ENCODE results near the gene C2CD2L. TPM values are rescaled to one million over a fixed set of nuclear protein-coding genes. Genes with fewer than 3 reads are reported as not detected.
A peak's percentile ranks its signal among the peaks of the same experiment; 100 is the strongest.

Gene C2CD2L
- total RNA-seq, 1 donor from 2014 or later = 24.6 TPM

DNA sequence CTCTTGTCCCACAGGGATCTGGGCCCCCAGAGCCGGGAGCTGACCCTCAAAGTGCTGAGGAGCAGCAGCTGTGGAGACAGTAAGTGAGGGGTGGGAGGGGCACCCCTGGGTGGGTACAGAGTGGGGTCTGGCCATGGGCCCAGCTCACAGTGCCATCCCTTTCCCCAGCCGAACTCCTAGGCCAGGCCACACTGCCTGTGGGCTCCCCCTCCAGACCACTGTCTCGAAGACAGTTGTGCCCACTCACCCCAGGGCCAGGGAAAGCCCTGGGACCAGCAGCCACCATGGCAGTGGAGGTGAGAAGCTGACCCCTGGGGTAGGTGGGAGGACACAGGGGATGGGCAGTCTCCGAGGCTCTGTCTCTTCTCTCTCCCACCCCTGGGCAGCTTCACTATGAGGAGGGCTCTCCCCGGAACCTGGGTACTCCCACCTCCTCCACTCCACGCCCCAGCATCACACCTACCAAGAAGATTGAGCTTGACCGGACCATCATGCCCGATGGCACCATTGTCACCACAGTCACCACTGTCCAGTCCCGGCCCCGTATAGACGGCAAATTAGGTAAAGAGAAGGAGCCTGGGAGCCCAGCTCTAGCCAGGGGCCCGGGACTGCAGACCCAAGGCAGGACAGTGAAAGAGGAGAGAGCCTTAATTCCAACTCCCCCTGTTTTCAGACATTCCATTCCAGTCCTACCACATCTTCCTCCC is 5.3 kb downstream of the C2CD2L start:
- Mint-ChIP-seq H3K27me3 (ENCODE audit: low read depth) (no peaks in the 10 kb centered on the region), H3K27ac (no peak overlapping the region), H3K9me3 (no peaks in the 10 kb centered on the region), H3K36me3 (ENCODE audit: low read depth) (peaks cover 63% of the 10 kb centered on the region), H3K4me3 (ENCODE audit: low read depth) (no peak overlapping the region), H3K4me1 (ENCODE audit: low read depth) (peaks cover 35% of the 10 kb centered on the region)
- DNase-seq (ENCODE audit: low spot score) = no peak
- intact Hi-C loops (cut with micrococcal nuclease) = no loop called here

DNA sequence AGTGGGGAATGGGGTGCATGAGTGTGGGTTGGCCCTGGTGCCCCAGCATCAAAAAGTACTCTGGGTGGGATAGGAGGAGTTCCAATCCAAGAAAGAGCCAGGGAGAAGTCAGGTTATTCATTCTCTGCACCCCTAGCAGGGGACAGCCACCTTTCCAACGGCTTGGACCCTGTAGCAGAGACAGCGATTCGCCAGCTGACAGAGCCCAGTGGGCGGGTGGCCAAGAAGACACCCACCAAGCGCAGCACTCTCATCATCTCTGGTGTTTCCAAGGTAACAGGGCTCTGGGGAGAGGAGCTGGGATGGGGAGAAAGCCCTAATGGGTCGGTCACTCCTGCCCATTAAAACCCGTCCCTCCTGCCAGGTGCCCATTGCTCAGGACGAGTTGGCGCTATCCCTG is 6.6 kb downstream of the C2CD2L start:
- H3K36me3 Mint-ChIP-seq (ENCODE audit: low read depth) = peaks cover 65% of the 10 kb centered on the region
- DNase-seq (ENCODE audit: low spot score) = no peak
- no peaks in the 10 kb centered on the region for H3K9me3 Mint-ChIP-seq
- intact Hi-C loops (cut with micrococcal nuclease) = no loop called here
- no peak overlapping the region for H3K4me3 Mint-ChIP-seq (ENCODE audit: low read depth)
- H3K27me3 Mint-ChIP-seq (ENCODE audit: low read depth) = no peaks in the 10 kb centered on the region
- H3K27ac Mint-ChIP-seq = no peak overlapping the region
- H3K4me1 Mint-ChIP-seq (ENCODE audit: low read depth) = peaks cover 29% of the 10 kb centered on the region

DNA sequence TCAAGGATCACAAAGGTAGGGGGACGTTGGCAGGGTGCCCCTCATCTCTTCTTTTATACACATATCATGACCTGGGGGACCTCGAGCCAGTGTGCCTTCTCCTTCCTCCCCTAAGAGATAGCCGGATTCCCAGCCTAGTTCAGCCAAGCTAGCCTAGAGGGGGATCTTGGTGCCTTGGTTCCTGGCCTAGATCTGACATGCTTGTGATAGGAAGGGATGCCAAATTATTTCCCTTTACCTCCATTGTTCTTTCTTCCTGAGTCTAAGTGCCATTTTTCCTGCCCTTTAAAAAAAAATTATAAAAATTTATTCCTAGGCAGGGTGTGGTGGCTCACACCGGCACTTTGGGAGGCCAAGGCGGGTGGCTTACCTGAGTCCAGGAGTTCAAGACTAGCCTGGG is 7.2 kb downstream of the C2CD2L start:
- Mint-ChIP-seq H3K27ac (no peak overlapping the region), H3K4me3 (ENCODE audit: low read depth) (no peak overlapping the region)
- DNase-seq (ENCODE audit: low spot score) = no peak

DNA sequence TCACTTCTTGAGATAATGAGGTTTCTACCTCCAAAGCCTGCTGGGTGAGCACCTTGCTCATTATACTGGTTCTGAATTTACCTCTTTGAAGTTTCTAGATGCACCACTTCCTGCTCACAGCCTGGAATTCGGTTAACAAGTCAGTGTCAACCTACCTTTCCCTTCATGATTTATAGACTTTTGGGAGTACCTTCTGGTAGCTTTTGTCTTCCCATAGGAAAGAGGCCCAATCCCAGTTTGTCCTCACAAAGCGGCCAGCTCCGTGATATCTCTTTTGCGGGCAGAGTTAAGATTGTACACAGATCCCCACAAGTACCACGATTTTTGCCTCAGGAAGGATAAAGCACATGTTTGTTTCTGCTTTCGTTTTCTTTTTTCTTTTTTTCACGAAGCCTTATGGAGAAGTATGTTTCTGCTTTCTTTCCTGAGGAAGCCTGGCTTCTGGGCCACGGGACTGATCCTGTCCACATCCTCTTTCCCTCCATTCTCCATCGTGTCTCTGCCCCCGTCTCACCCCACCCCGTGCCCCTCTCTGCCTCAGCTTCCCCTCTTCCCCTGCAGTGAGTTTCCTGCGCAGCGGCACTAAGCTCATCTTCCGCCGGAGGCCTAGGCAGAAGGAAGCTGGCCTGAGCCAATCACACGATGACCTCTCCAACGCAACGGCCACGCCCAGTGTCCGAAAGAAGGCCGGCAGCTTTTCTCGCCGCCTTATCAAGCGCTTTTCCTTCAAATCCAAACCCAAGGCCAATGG is 8.5 kb downstream of the C2CD2L start:
- Mint-ChIP-seq H3K4me1 (ENCODE audit: low read depth) (peaks cover 20% of the 10 kb centered on the region), H3K27ac (peak overlapping the region; percentile 92), H3K9me3 (no peaks in the 10 kb centered on the region), H3K36me3 (ENCODE audit: low read depth) (peaks cover 59% of the 10 kb centered on the region), H3K4me3 (ENCODE audit: low read depth) (peak overlapping the region; percentile 73), H3K27me3 (ENCODE audit: low read depth) (no peaks in the 10 kb centered on the region)
- no peak for DNase-seq (ENCODE audit: low spot score)
- intact Hi-C loops (cut with micrococcal nuclease) = loop anchor here (1.0 kb wide), 1 partner anchor 8 kb away; the partner anchor contains the start of gene C2CD2L

More for the DNA sequence above, 7.2 kb downstream of the C2CD2L start:
- peaks cover 65% of the 10 kb centered on the region for H3K36me3 Mint-ChIP-seq (ENCODE audit: low read depth)
- no peaks in the 10 kb centered on the region for H3K9me3 Mint-ChIP-seq
- intact Hi-C loops (cut with micrococcal nuclease) = no loop called here
- H3K4me1 Mint-ChIP-seq (ENCODE audit: low read depth) = peaks cover 23% of the 10 kb centered on the region
- H3K27me3 Mint-ChIP-seq (ENCODE audit: low read depth) = no peaks in the 10 kb centered on the region

DNA sequence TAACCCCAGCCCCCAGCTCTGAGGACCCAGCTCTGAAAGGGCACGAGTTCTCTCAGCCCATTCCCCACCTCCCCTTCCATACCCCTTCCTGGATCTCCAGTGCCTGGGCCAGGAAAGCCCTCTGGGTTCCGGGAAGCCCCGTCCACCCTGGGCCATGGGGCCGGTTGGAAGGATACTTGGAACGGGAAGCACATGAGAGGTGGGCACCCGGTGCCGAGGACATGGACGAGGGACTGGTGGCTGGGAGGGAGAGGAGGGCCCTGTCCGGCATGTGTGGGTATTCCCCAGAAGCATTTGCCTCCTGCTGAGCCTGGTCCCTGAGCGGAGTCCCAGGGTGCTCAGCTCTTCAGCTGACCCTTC is 9.1 kb downstream of the C2CD2L start:
- no peak for DNase-seq (ENCODE audit: low spot score)
- H3K4me1 Mint-ChIP-seq (ENCODE audit: low read depth) = peaks cover 24% of the 10 kb centered on the region
- no peaks in the 10 kb centered on the region for H3K9me3 Mint-ChIP-seq
- peak overlapping the region; percentile 73 for H3K4me3 Mint-ChIP-seq (ENCODE audit: low read depth)
- peak overlapping the region; percentile 92 for H3K27ac Mint-ChIP-seq
- intact Hi-C loops (cut with micrococcal nuclease) = no loop called here
- H3K27me3 Mint-ChIP-seq (ENCODE audit: low read depth) = no peaks in the 10 kb centered on the region
- H3K36me3 Mint-ChIP-seq (ENCODE audit: low read depth) = peaks cover 54% of the 10 kb centered on the region

DNA sequence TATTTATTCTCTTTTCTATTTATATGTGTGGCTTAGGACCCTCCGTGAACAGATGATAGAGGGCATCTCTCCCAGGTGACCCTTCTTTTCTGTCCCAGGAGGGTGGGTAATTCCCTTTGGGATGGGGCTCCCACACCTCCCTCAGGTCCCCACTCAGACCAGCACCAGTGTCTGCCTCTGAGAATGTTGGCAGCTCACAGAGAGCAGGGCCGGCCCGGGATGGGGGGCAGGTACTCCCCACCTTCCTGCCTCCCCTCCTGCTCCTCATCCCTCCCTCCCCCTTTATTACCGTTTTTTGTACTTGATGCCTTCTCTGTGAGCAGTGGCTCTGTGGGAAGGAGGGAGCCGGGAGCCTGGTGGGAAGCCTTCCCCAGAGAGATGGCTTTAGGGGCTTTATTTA is 9.5 kb downstream of the C2CD2L start:
- intact Hi-C loops (cut with micrococcal nuclease) = no loop called here
- DNase-seq (ENCODE audit: low spot score) = no peak
- H3K9me3 Mint-ChIP-seq = no peaks in the 10 kb centered on the region
- peaks cover 24% of the 10 kb centered on the region for H3K4me1 Mint-ChIP-seq (ENCODE audit: low read depth)
- H3K27ac Mint-ChIP-seq = peak overlapping the region; percentile 62
- H3K4me3 Mint-ChIP-seq (ENCODE audit: low read depth) = no peak overlapping the region
- H3K36me3 Mint-ChIP-seq (ENCODE audit: low read depth) = peaks cover 50% of the 10 kb centered on the region
- H3K27me3 Mint-ChIP-seq (ENCODE audit: low read depth) = no peaks in the 10 kb centered on the region

DNA sequence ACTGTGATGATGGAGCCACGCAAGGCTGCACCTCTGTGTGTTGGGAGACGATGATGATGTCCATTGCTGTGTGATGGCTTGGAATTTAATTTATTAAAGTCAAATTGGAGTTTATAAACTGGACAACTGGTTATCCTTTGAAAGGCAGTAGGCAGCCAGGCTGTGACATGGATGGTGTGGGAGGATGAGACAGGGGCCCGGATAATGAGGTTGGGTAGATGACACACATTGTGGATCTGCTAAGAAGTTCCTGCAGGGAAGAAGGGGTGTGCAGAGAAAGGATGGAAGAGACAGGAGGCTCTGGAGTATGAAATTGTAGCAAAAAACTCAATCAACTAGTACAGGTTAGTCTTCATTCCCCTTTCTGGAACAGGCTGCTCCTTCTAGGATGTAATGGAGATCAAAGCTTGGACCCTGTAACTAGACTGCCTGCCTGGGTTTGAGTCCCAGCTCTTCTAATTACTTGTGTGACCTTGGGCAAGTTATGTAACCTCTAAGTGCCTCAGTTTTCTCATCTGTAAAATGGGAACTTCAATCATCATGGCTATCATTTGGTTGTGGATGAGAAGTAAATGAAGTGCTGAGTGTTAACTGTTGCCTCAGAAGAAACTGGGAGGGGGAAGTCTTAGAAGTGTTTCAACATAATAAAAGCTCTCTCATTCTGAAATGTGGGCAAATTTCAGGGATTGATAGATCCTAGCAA is 10.0 kb downstream of the C2CD2L start:
- H3K27me3 Mint-ChIP-seq (ENCODE audit: low read depth) = no peaks in the 10 kb centered on the region
- peaks cover 46% of the 10 kb centered on the region for H3K36me3 Mint-ChIP-seq (ENCODE audit: low read depth)
- DNase-seq (ENCODE audit: low spot score) = no peak
- intact Hi-C loops (cut with micrococcal nuclease) = no loop called here
- no peak overlapping the region for H3K27ac Mint-ChIP-seq
- H3K4me3 Mint-ChIP-seq (ENCODE audit: low read depth) = no peak overlapping the region
- no peaks in the 10 kb centered on the region for H3K9me3 Mint-ChIP-seq
- H3K4me1 Mint-ChIP-seq (ENCODE audit: low read depth) = peaks cover 28% of the 10 kb centered on the region

DNA sequence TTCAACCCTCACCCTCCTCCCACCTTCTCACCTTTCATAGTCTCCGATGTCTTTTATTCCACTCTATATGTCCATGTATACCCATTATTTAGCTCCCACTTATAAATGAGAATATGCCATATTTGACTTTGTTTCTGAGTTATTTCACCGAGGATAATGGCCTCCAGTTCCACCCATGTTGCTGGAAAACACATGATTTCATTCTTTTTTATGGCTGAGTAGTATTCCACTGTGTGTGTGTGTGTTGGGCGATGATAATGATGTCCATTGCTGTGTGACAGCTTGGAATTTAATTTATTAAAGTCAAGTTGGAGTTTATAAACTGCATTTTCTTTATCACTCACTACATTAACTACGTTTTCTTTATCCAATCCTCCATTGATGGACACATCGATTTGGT is 11.1 kb downstream of the C2CD2L start:
- intact Hi-C loops (cut with micrococcal nuclease) = no loop called here
- Mint-ChIP-seq H3K4me1 (ENCODE audit: low read depth) (peaks cover 35% of the 10 kb centered on the region), H3K9me3 (no peaks in the 10 kb centered on the region)

DNA sequence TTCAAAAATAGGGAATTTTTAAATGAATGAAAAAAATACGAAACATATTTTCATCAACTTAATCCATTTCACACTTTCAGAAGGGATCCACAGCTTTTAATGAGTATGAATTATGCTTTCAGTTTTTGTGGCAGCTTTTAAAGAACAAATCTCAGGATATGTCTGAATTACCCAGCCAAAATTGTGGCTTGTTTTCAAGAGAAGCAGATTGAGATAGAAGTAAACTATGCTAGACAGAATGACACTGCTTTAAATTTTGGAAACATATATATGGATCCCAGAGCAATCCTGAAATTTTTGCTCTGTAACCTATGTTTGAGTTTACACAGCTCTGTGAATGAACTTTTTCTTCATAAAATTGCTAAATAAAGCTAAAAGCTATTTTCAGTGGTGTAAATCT is 11.8 kb downstream of the C2CD2L start:
- Mint-ChIP-seq H3K27me3 (ENCODE audit: low read depth) (no peaks in the 10 kb centered on the region), H3K9me3 (no peaks in the 10 kb centered on the region), H3K4me1 (ENCODE audit: low read depth) (peaks cover 34% of the 10 kb centered on the region), H3K36me3 (ENCODE audit: low read depth) (peaks cover 39% of the 10 kb centered on the region), H3K27ac (no peak overlapping the region), H3K4me3 (ENCODE audit: low read depth) (no peak overlapping the region)
- intact Hi-C loops (cut with micrococcal nuclease) = no loop called here
- no peak for DNase-seq (ENCODE audit: low spot score)

More for the DNA sequence above, 11.1 kb downstream of the C2CD2L start:
- Mint-ChIP-seq H3K4me3 (ENCODE audit: low read depth) (no peak overlapping the region), H3K27me3 (ENCODE audit: low read depth) (no peaks in the 10 kb centered on the region), H3K27ac (no peak overlapping the region), H3K36me3 (ENCODE audit: low read depth) (peaks cover 43% of the 10 kb centered on the region)
- no peak for DNase-seq (ENCODE audit: low spot score)

DNA sequence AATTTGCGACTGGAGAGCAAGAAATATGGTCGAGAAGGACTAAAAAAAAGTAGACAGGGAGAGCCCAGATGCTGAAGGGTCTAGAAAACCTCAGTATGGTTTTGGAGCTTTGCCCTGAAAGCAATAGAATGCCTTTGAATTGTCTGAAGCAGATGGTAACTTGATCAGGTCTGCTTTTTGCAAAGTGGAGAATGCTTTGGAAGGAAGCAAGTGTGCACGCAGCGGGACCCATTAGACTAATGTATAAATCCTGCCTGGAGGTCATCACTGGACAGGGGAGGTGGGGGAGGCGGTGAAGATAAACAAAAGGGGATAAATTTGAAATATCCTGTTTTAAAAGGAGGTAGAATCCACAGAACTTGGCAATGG is 13.5 kb downstream of the C2CD2L start:
- Mint-ChIP-seq H3K4me3 (ENCODE audit: low read depth) (peak overlapping the region; percentile 92), H3K9me3 (no peaks in the 10 kb centered on the region), H3K4me1 (ENCODE audit: low read depth) (peaks cover 27% of the 10 kb centered on the region), H3K27ac (peak overlapping the region; percentile 87), H3K27me3 (ENCODE audit: low read depth) (no peaks in the 10 kb centered on the region), H3K36me3 (ENCODE audit: low read depth) (peaks cover 35% of the 10 kb centered on the region)
- DNase-seq (ENCODE audit: low spot score) = no peak
- intact Hi-C loops (cut with micrococcal nuclease) = loop anchor here (1.0 to 2.0 kb wide), 3 partner anchors 13 to 35 kb away; partner anchors contain the start of gene C2CD2L

DNA sequence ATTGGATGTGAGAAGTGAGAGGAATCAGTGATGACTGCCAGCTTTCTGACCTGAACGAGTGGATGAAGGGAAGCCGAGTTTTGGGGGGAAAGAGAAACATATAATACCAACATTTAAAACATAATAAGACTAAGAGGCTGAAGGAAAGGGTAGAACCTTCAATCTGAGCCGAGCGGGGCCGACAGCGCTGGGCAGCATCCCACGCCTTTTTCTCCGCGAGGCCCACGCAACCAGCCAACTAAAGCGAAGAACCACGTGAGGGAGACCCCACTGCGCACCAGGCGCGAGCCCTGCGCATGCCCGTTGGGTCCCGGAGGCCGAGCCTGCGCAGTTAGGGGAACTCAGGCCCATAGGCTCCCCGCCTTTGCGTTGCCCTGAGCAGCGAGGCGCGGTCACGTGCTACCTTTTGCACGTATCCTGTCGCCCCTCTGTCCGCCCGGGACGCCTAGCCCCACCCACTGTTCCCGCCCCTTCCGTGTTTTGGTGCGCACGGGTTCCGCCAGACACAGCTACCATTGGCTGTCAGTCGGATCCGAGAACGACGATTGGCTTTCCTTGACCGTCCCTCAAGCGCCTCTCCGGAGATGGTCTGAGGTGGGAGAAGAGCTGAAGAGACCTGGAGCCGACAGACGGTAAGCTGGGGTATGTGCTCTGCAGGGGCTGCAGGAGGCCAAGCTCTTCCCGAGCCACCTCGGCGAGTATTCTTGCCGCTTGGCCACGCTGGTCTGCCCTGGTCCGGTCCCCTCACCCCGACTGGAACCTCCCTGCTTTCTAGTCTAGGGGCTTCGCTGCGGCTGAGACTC is 14.1 kb downstream of the C2CD2L start, which contains the start of gene HINFP:
Gene HINFP (plus strand): TSS at position 573 of the 803 bp plus-strand sequence. CDS start 5,365 bp downstream, outside the sequence.
- DNase-seq (ENCODE audit: low spot score) = peak; percentile 99
- intact Hi-C loops (cut with micrococcal nuclease) = loop anchor here (1.0 to 2.0 kb wide), 3 partner anchors 14 to 36 kb away; partner anchors contain the start of gene C2CD2L
- peaks cover 30% of the 10 kb centered on the region for H3K36me3 Mint-ChIP-seq (ENCODE audit: low read depth)
- no peaks in the 10 kb centered on the region for H3K27me3 Mint-ChIP-seq (ENCODE audit: low read depth)
- H3K4me3 Mint-ChIP-seq (ENCODE audit: low read depth) = peak within 1 kb of the TSS; percentile 92
- H3K27ac Mint-ChIP-seq = peak within 1 kb of the TSS; percentile 87
- H3K9me3 Mint-ChIP-seq = no peaks in the 10 kb centered on the region
- H3K4me1 Mint-ChIP-seq (ENCODE audit: low read depth) = peaks cover 22% of the 10 kb centered on the region

DNA sequence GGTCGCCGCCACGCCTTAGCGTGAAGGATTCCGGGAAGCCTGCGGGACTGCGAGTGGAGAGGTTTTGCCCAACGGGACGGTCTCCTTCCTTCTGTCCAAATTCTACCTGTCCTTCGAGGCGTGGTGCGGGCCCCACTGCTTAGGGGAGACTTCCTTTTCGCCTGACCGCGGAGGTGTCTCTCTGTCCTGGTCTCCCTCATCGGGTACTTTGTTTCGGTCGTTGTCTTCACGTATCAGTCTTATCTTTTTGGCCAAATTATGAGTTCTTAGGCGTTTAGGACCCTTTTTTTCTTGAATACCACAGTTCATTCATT is 14.6 kb downstream of the C2CD2L start:
- Mint-ChIP-seq H3K4me1 (ENCODE audit: low read depth) (peaks cover 22% of the 10 kb centered on the region), H3K27me3 (ENCODE audit: low read depth) (no peaks in the 10 kb centered on the region), H3K36me3 (ENCODE audit: low read depth) (peaks cover 31% of the 10 kb centered on the region), H3K4me3 (ENCODE audit: low read depth) (peak overlapping the region; percentile 92), H3K27ac (peak overlapping the region; percentile 66), H3K9me3 (no peaks in the 10 kb centered on the region)
- DNase-seq (ENCODE audit: low spot score) = no peak
- intact Hi-C loops (cut with micrococcal nuclease) = loop anchor here (1.0 to 2.0 kb wide), 3 partner anchors 14 to 36 kb away; partner anchors contain the start of gene C2CD2L

Measured in activated T-helper 2 cell treated with anti-CD3 and anti-CD28 coated beads, Interferon-gamma antibody, Interleukin-2, Interleukin-4, amounts not matched to agents 10 μg/mL and 5 μg/mL and 100 μg/mL, durations not matched to agents 14 hours and 24 hours and 36 hours (primary cell).